HG03103 (cell line): ENCODE results near the gene PPP6R2.
"Not testable (repeated sequence)": the region's sequence is repeated elsewhere in the genome, so short reads cannot be mapped to it uniquely, and the experiment has no call there.

Experiments used
- ATAC-seq: cut with Tn5 transposase; IDR thresholded peaks from one replicate; pipeline ENCODE4 v1.9.1; 2021; ENCODE audit warnings: low read depth; ENCODE audit not compliant: unreplicated experiment

Gene PPP6R2

GRCh38 chr22:50376085-50376651 is 33.0 kb downstream of the PPP6R2 start:
- no peak for ATAC-seq

DNA sequence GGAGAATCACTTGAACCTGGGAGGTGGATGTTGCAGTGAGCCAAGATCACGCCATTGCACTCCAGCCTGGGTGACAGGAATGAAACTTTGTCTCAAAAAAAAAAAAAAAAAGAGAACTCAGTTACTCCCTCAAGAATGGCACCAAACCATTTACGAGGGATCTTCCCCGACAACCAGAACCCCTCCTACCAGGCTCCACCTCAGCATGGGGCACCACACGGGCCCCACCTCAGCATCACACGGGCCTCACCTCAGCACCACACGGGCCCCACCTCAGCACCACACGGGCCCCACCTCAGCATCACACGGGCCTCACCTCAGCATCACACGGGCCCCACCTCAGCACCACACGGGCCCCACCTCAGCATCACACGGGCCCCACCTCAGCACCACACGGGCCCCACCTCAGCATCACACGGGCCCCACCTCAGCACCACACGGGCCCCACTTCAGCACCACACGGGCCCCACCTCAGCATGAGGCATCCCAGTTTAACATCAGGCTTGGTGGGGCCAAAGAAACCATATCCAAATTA is 38.0 kb downstream of the PPP6R2 start:
- not testable (repeated sequence) for ATAC-seq

DNA sequence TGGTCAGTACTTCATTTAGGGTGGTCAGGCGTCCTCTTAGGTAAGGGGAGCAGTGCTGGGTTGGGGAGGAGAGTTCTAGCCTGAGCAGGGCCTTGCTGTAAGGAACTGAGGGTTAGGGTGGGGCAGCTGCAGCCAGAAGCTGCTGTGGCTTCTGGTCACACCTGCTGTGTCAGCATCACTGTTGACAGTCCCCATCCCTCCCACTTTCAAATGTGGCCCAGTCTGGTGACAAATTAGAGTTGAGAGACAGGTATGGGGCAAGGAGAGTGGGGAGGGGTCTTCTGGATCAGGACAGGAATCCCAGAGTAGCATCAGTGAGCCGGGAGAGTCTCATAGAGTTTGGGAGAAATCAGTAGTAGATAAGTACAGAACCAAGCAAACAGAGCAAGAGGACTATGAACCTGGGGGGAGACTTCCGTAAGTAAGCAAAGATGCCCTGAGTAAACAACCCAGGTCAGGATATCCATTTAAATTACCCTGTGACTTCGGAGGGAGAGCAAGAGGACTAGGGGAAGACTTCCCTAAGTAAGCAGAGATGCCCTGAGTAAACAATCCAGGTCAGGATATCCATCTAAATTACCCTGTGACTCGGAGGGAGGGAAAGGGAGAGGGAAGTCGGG is 53.7 kb downstream of the PPP6R2 start:
- ATAC-seq: no peak

GRCh38 chr22:50397371-50398060 is 54.4 kb downstream of the PPP6R2 start:
- not testable (repeated sequence) for ATAC-seq

DNA sequence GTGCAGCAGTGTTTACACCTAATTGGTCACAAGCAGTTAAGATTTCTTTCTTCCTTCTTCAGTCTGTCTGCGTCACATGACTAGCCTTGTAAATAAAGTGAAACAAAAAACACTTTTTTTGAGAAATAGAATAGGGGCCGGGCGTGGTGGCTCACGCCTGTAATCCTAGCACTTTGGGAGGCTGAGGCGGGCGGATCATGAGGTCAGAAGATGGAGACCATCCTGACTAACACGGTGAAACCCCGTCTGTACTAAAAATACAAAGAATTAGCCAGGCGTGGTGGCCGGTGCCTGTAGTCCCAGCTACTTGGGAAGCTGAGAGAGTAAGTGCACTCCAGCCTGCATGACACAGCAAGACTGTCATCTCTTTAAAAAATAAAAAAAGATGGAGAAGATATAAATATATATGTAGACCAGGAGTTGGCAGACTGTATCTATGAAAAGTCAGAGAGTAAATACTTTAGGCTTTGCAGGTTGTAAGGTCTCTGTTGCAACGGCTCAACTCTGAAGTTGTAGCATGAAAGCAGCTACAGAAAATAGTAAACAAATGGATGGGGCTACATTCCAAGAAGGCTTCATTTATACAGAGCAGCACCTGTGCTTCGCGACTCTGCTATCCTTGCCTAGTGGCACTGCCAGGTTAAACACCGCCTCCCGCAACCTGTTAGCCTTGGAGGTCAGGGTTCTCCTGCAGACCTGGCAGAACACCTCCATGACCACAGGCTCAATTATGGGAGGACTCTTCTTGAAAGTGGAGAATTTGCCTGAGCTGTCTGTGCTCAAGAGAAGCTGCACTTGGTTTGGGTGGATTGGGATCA is 55.9 kb downstream of the PPP6R2 start:
- ATAC-seq: no peak

- ATAC-seq: no peak
These were observed 56.7 kb downstream of the PPP6R2 start for GRCh38 chr22:50399751-50400331.

DNA sequence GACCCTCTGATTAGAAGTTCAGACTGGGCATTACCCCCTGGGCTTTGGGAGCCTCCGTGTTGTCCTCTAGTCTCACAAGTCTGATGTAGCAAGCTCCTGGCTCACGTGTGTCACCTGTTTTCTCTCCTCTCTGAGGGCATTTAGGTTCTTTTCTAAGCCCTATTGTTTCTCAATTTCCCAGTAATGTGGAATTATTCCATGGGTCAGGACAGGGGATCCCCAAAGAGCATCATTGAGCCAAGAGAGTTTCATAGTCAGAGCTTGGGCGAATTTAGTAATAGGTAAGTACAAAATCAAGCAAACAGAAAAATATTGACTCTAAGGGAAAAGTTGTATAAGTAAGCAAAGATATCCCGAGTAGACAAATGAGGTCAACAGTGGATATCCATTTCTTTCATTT is 57.3 kb downstream of the PPP6R2 start:
- no peak for ATAC-seq

DNA sequence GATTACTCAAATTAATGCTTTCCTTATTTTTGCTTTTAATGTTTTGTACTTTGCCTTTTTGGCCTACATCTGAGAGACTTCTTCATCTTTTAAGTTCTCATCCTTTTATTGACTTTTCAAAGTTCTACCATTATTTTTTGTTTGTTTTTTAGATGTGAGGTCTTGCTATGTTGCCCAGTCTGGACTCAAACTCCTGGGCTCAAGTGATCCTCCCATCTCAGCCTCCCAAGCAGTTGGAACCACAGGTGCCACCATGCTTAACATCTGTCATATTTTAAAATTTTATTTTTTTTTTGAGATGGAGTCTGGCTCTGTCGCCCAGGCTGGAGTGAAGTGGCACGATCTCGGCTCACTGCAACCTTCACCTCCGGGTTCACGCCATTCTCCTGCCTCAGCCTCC is 57.8 kb downstream of the PPP6R2 start:
- ATAC-seq: no peak

DNA sequence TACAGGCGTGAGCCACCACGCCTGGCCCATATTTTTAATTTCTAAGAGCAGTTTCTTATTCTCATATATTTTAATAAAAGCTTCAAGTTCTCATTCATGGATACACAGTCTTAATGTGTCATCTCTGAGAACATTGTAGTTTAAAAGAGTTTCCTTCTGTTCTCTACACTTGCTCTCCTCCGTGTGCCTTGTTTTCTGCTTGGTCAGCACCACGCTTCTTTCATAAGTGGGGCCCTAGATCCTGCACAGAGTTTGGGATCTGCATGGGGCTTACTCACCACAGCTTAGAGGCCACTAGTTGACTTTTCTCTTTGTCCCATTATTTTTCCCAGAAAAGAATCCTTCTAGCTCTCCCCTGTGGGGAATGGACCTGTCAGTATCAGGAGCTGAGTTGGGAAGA is 58.8 kb downstream of the PPP6R2 start:
- no peak for ATAC-seq

- ATAC-seq: no peak
These were observed 60.6 kb downstream of the PPP6R2 start for GRCh38 chr22:50403701-50404101.

DNA sequence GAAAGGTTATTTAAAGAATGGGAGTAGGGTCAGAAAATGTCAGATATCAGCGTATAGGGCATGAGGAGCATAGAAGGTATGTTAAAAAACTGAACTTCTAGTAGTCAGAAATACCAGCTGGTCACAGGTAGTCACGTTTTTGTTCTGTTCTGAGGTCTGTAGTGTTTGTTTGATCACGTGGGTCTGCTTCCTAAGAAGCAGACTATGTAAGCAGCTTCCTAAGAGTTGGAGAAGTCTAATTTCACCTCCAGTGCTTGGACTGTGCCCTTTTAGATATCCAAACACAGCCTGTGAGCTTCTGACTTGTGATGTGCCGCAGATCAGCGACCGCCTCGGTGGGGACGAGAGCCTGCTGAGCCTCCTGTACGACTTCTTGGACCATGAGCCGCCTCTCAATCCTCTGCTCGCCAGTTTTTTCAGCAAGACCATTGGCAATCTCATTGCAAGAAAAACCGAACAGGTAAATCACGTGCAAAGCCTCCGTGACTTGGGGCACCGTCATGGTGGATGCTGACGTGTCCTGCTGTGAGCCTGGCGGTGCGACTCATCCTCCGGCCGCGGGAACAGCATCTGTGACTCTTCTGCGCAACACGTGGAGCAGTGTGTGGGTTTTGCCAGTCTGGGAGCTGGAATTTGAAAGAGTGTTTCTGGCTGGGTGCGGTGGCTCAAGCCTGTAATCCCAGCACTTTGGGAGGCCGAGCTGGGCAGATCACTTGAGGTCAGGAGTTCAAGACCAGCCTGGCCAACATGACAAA is 63.5 kb downstream of the PPP6R2 start:
- ATAC-seq: no peak

DNA sequence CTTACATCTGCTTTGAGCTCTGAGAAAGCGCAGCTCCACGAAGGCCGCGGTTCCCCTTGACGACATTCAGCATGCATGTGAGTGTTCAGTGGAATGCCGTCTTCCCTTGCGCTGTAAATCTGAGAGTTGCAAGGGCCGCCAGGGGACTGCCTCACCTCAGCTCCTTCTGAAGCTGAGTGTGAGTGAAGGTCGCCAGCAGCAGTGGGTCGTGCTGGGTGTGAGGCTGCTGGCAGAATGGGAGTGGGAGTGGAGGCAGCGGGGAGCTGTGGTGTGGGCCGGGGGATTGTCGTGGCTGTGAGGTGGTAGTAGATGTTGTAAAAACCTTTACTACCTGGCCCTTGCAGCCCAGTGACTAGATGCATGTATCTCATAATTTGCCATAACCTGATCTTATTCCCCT is 65.2 kb downstream of the PPP6R2 start:
- ATAC-seq: no peak

- not testable (repeated sequence) for ATAC-seq
These were observed 65.8 kb downstream of the PPP6R2 start for GRCh38 chr22:50408954-50409353.

- ATAC-seq: no peak
These were observed 71.5 kb downstream of the PPP6R2 start for GRCh38 chr22:50414476-50415248.

GRCh38 chr22:50415426-50415825 is 72.3 kb downstream of the PPP6R2 start:
- ATAC-seq: no peak

DNA sequence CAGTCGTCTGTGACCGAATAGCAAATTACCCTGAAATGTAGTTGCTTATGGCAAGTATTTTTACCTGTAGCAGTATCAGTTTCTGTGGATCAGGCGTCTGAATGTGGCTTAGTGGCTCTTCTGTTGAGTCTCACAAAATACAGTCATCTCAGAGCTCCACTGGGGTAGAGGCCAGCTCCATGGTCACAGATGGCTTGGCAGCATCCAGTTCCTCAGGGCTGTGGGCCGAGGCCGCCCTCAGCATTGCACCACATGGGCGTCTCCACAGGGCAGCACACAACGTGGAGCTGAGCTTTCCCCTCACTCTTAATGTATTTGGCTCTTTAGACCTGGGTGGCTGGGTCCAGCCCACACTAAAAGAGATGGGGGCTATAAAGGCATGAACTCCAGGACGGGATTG is 73.9 kb downstream of the PPP6R2 start:
- no peak for ATAC-seq

DNA sequence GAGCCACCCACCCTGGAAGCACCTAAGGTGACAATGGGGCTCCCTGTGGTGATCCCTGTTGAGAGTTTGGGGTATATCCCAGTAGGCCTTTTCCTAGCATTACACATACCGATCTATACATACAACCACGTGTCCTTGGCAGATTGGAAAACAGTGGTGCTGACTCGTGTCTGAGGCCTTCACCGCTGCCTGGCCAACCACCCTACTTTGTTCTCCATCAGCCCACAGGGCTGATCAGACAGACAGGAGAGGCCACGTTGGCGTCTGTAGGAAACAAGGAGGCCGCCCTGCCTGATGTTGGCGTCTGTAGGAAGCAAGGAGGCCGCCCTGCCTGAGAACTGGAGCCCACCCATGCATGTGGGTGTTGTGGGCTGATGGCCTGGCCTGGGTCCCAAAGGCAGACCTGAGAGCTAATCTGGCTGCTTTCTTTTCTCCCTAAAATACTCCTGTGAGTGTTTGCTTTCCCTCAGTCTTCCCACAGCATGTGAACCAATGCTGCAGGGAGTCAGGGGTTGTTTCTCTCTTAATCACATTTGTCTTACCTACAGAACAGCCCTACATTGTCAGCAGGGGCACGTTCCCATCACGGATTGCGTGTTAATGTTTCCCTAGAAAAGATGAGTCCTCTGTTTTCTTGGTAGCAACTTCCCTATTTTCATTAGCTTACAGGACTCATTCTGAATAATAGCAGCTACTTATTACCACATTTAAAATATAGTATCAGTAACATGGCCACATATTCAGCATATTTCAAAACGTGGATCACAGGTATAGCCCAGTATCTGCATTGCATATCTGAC is 74.5 kb downstream of the PPP6R2 start:
- no peak for ATAC-seq

DNA sequence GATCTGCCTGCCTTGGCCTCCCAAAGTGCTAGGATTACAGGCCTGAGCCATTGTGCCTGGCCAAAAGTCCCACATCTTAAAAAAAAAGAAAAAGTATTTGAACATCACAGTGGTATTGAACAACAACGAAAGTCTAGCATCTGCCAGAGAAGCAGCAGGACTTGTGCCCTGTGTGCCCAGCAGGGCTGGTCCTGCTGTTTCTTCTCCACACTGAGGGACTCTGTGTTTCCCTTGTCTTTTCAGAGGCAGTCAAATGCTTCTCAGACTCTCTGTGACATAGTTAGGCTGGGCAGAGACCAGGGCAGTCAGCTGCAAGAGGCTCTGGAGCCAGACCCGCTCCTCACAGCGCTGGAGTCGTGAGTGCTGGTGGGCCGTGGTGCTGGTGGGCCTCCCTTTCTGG is 75.5 kb downstream of the PPP6R2 start:
- ATAC-seq: no peak
